Small intestine (tissue), 7 donors: ENCODE results near the gene TREML4. TPM values are rescaled to one million over a fixed set of nuclear protein-coding genes. Genes with fewer than 3 reads are reported as not detected.

Experiments used
- DNase-seq, 2 donors: peaks; one replicate each; pipeline versions ENCODE4 v3.0.0 to v3.0.0-alpha.2; 2013
- FAIRE-seq: peaks from 2 replicates; lab custom pipeline; 2012; peaks lifted over from hg19 to GRCh38; lab: Jason Lieb, UNC
- H3K27ac ChIP-seq, 3 donors: one replicate each; pipeline ENCODE4 v1.5.1; 2013; ENCODE audit warnings: low read length in 2 of 3, mild to moderate bottlenecking in 2 of 3, control low read depth in 1 of 3, inconsistent platforms in 1 of 3, low read depth in 1 of 3, moderate library complexity in 1 of 3
- H3K27me3 ChIP-seq, 3 donors: one replicate each; pipeline ENCODE4 v1.6.1; 2013; ENCODE audit warnings: low read length in 3 of 3, inconsistent platforms in 1 of 3; ENCODE audit not compliant: control insufficient read depth in 3 of 3, insufficient read depth in 3 of 3
- H3K36me3 ChIP-seq, 3 donors: one replicate each; pipeline ENCODE4 v1.6.1; 2013; ENCODE audit warnings: low read length in 3 of 3, inconsistent platforms in 1 of 3, low read depth in 1 of 3, mild to moderate bottlenecking in 1 of 3, moderate library complexity in 1 of 3; ENCODE audit not compliant: control insufficient read depth in 3 of 3, insufficient read depth in 2 of 3
- H3K4me1 ChIP-seq, 3 donors: one replicate each; pipeline ENCODE4 v1.6.1; 2013; ENCODE audit warnings: low read length in 2 of 3, inconsistent platforms in 1 of 3, low read depth in 1 of 3, mild to moderate bottlenecking in 1 of 3, moderate library complexity in 1 of 3; ENCODE audit not compliant: control insufficient read depth in 3 of 3, insufficient read depth in 2 of 3
- H3K4me3 ChIP-seq, 3 donors: one replicate each; pipeline ENCODE4 v1.5.1; 2013; ENCODE audit warnings: low read length in 3 of 3, control low read depth in 1 of 3, inconsistent platforms in 1 of 3, low read depth in 1 of 3, mild to moderate bottlenecking in 1 of 3, moderate library complexity in 1 of 3
- H3K9me3 ChIP-seq, 2 donors: one replicate each; pipeline ENCODE4 v1.6.1; 2013; ENCODE audit warnings: low read depth in 1 of 2, low read length in 1 of 2; ENCODE audit not compliant: control insufficient read depth in 2 of 2, insufficient read depth in 1 of 2
- WGBS, 3 donors: extraction: QIAGEN DNeasy Blood & Tissue Kit; methylation state at CpG; one replicate each; pipeline ENCODE4 v1.1.7; 2013; 5-methylcytosine and 5-hydroxymethylcytosine counted together
- polyA plus RNA-seq, 4 donors: library from polyadenylated mRNA; stranded (reverse) in 3 of 4; unstranded in 1 of 4; fragments of 200-250 nt in 3 of 4; fragments of 120-200 nt in 1 of 4; gene quantifications; one replicate each; pipeline versions ENCODE4 v1.2.1 to v1.2.3, GENCODE V29; 2013
- donor health status: healthy with polysubstance abuse.
- donor health status: control.
- donor health status: control.
- donor health status: Bipolar disorder and iron deficiency.
- donor health status: healthy.

The TREML4 gene
- polyA plus RNA-seq, 4 donors = not detected

GRCh38 chr6:41263267-41263666 lies 35.1 kb downstream of the TREML4 start:
- no peak for FAIRE-seq

DNA sequence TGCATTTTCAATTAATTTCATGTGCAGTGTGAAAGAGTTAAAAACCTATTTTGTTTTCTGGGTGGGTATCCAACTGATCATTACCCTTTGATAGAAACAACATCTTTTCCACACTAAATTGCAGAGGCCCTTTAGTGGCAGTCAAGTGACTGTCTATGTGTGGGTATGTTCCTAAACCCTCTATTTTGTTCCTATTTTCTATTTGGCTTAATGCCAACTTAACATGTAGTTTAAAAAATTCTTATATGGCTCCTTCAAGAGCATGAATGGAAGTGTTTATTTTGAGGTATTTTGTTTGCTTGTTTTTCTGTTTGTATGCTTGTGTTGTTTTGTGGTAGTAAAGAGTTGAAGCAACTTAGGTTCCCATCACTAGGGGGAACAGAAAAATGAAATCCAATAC lies 38.4 kb downstream of the TREML4 start:
- Histone ChIP-seq H3K27me3 (peaks cover 0 to under 1% (median 0%) of the 10 kb centered on the region in 3 donors), H3K27ac (no peak overlapping the region), H3K9me3 (peaks cover 0 to 3% of the 10 kb centered on the region in 2 donors), H3K4me1 (no peaks in the 10 kb centered on the region), H3K4me3 (no peak overlapping the region), H3K36me3 (no peaks in the 10 kb centered on the region)
- FAIRE-seq = no peak
- no peak for DNase-seq

More at GRCh38 chr6:41263267-41263666, 35.1 kb downstream of the TREML4 start:
- no peak for DNase-seq
- no peak overlapping the region for H3K27ac ChIP-seq
- no peaks in the 10 kb centered on the region for H3K27me3 ChIP-seq
- no peaks in the 10 kb centered on the region for H3K4me1 ChIP-seq
- no peak overlapping the region for H3K4me3 ChIP-seq
- no peaks in the 10 kb centered on the region for H3K36me3 ChIP-seq
- H3K9me3 ChIP-seq = peaks cover 0 to 7% of the 10 kb centered on the region in 2 donors
- 90 to 97% (median 96%) methylated on average over 1 of the region's 1 CpG for WGBS, 3 donors

DNA sequence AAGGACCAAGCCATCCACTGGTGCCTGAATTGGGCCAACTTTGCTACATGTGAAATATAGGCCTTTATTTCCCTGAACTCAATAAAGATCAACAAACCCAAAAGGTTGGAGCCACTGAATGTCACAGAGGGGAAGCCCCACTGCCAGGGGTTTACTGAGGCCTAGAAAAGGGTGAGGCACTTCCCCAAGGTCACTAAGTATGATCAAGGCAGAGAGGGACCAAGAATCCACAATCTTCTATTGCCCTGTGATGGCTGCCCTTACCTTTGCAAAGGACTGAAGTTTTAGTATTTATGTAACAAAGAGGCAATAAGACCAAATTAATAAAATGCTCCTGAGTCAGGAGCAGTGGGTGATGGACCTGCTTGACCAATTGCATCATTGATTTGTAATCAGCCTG lies 40.3 kb downstream of the TREML4 start:
- H3K27ac ChIP-seq = no peak overlapping the region
- FAIRE-seq = no peak
- H3K4me3 ChIP-seq = no peak overlapping the region
- no peaks in the 10 kb centered on the region for H3K9me3 ChIP-seq
- H3K27me3 ChIP-seq = peaks cover 0 to 7% (median 0%) of the 10 kb centered on the region in 3 donors
- DNase-seq = no peak
- H3K36me3 ChIP-seq = no peaks in the 10 kb centered on the region
- H3K4me1 ChIP-seq = no peaks in the 10 kb centered on the region

DNA sequence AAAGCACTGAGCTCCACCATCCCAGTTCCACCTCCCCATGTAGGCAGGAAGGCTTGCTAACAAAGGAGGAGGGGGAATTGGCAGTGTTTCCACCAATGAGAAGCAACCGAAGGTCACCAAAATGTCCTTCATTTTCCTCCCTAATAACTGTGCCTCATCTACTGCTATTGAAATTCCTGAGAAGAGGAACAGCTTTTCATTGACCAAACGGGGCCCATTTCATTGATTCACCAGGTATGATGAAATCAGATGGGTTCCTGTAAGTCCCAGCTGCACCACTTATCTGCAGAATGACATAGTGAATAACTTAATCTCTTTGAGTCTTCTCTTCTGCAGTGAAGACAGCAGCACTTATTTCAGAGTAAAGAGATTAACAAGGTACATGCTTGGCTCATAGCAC lies 41.0 kb downstream of the TREML4 start:
- H3K27ac ChIP-seq = no peak overlapping the region
- peaks cover 0 to 7% (median 0%) of the 10 kb centered on the region in 3 donors for H3K27me3 ChIP-seq
- no peaks in the 10 kb centered on the region for H3K9me3 ChIP-seq
- WGBS, 3 donors = 81 to 86% (median 86%) methylated on average over 2 of the region's 2 CpGs
- no peaks in the 10 kb centered on the region for H3K4me1 ChIP-seq
- FAIRE-seq = no peak
- H3K4me3 ChIP-seq = no peak overlapping the region
- DNase-seq = no peak
- H3K36me3 ChIP-seq = no peaks in the 10 kb centered on the region

DNA sequence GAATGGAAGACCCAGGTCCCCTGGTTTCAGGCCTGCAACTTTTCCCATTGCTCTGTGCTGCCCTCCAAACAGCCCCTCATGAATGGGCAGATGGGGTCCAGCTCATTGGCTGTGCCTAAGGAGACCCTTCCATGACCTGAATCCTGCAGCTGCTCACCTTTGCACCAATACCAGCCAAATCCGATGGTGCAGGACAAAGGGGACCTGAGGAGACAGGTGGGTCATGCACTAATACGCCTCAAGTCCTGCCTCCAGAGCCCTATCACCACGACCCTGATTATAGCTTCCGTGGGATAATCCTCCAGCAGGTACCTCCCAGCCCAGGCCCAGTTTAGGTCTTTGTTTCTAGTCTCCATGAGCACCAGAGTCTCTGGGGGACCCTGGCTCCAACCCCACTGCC lies 41.6 kb downstream of the TREML4 start:
- no peak for DNase-seq
- no peak for FAIRE-seq
- Histone ChIP-seq H3K9me3 (no peaks in the 10 kb centered on the region), H3K27ac (no peak overlapping the region), H3K4me1 (no peaks in the 10 kb centered on the region), H3K4me3 (no peak overlapping the region), H3K27me3 (peaks cover 0 to 7% (median 0%) of the 10 kb centered on the region in 3 donors), H3K36me3 (no peaks in the 10 kb centered on the region)
- WGBS, 3 donors = 74 to 89% (median 78%) methylated on average over 4 of the region's 4 CpGs

DNA sequence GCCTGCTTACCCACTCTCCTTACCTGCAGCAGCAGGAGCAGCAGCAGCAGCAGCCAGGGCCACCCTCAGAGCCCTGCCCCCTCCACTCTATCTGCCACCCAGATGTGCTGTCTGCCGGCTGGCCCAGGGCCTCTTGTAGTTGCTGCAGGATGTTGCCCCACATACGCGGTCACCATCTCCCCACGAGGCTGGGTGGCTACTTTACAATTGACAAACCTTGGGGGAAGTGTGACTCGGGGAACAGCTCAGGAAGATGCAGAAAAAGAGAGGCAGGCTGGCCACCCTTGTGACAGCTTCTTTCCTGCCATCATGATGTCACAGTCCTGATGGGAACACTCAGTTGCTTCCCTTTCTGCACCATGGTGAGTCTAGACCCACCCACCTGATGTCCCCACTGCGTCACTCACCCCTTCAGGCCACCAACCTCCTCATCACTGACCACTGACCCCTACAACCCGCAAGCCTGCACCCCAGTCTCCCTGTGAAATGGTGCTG lies 43.8 kb downstream of the TREML4 start:
- no peak for FAIRE-seq
- WGBS, 3 donors = 64 to 66% (median 66%) methylated on average over 7 of the region's 7 CpGs
- DNase-seq = no peak
- no peak overlapping the region for H3K4me3 ChIP-seq
- no peaks in the 10 kb centered on the region for H3K36me3 ChIP-seq
- H3K9me3 ChIP-seq = no peaks in the 10 kb centered on the region
- H3K27ac ChIP-seq = no peak overlapping the region
- H3K27me3 ChIP-seq = peaks cover 0 to 11% (median 3%) of the 10 kb centered on the region in 3 donors
- H3K4me1 ChIP-seq = no peaks in the 10 kb centered on the region

- no peaks in the 10 kb centered on the region for H3K9me3 ChIP-seq
- FAIRE-seq = no peak
- H3K27ac ChIP-seq = no peak overlapping the region
- WGBS, 3 donors = 91 to 93% (median 91%) methylated on average over 5 of the region's 5 CpGs
- no peak for DNase-seq
- no peaks in the 10 kb centered on the region for H3K4me1 ChIP-seq
- peaks cover 0 to 16% (median 3%) of the 10 kb centered on the region in 3 donors for H3K27me3 ChIP-seq
- H3K36me3 ChIP-seq = no peaks in the 10 kb centered on the region
- no peak overlapping the region for H3K4me3 ChIP-seq
Measured at GRCh38 chr6:41272591-41273240, 44.6 kb downstream of the TREML4 start.

DNA sequence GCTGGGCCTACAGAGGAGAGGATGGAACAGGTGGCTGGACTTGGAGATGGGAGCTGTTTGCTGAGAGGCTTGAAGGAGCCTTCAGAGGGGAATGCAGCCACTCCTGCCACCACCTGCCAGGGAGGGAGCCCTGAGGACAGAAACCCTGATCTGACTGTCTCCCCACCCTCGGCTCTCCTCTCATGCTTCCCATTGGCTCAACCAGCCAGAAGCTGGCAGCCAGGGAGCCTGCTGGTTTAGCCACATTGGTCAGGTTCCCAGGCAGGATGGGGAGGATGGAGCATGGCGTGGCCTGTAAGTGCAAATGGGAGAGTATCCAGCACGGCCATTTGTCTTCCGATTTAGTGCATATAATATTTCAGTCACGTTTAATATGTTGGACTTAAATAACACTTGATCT lies 45.6 kb downstream of the TREML4 start:
- H3K9me3 ChIP-seq = no peaks in the 10 kb centered on the region
- H3K4me1 ChIP-seq = no peaks in the 10 kb centered on the region
- 74 to 80% (median 74%) methylated on average over 5 of the region's 5 CpGs for WGBS, 3 donors
- H3K27me3 ChIP-seq = peaks cover 0 to 16% (median 3%) of the 10 kb centered on the region in 3 donors
- FAIRE-seq (no peak), DNase-seq (no peak)
- no peak overlapping the region for H3K27ac ChIP-seq
- no peak overlapping the region for H3K4me3 ChIP-seq
- no peaks in the 10 kb centered on the region for H3K36me3 ChIP-seq

- DNase-seq = no peak
- no peak for FAIRE-seq
- H3K4me1 ChIP-seq = peaks cover 0 to 2% (median 0%) of the 10 kb centered on the region in 3 donors
- peaks cover 0 to 16% (median 3%) of the 10 kb centered on the region in 3 donors for H3K27me3 ChIP-seq
- 90 to 97% (median 97%) methylated on average over 2 of the region's 2 CpGs for whole genome bisulfite sequencing, 3 donors
- no peak overlapping the region for H3K4me3 ChIP-seq
- no peaks in the 10 kb centered on the region for H3K36me3 ChIP-seq
- no peak overlapping the region for H3K27ac ChIP-seq
- no peaks in the 10 kb centered on the region for H3K9me3 ChIP-seq
Measured at GRCh38 chr6:41274256-41274655, 46.1 kb downstream of the TREML4 start.
